GM23248 (cell line): ENCODE results near the gene STRIP2.
"Not testable (repeated sequence)": the region's sequence is repeated elsewhere in the genome, so short reads cannot be mapped to it uniquely, and the experiment has no call there.

ENCODE experiments used
- EZH2 ChIP-seq: fragments of 200-600 bp; sonication (generic); IDR thresholded peaks from 2 replicates; pipeline ENCODE4 v1.6.1; 2018; ENCODE audit warnings: antibody characterized with exemption, mild to moderate bottlenecking; ENCODE audit not compliant: insufficient read depth, poor library complexity, severe bottlenecking
- EZH2phosphoT487 ChIP-seq: fragments of 200-600 bp; sonication (generic); IDR thresholded peaks from 2 replicates; pipeline ENCODE4 v1.6.1; 2018; ENCODE audit warnings: antibody characterized with exemption, moderate library complexity, mild to moderate bottlenecking, low read depth; ENCODE audit not compliant: insufficient read depth

- not testable (repeated sequence) for TF ChIP-seq EZH2, EZH2phosphoT487
Observed at GRCh38 chr7:129410238-129410637, 24.0 kb upstream of the STRIP2 start.
